ENCODE measurements around the gene ARHGAP26.

DNA sequence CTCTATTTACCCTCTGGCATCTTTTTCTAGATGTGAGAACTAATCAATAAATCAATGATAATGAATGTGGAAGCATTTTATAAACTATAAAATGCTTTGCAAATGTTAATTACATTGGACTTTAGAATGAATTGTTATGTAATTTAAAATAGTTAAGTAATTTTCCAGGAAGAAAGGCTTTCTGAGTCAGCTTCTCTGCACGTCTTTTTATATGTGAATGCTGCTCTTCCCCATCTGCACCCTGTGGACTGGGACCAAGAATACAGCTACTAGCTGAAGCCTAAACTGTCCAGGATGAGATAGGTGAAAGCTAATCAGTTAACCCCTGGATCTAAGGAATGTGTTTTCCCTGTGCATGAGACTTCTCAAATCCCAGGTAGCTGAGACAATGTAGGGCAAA is 340.4 kb downstream of the ARHGAP26 start:
- TF ChIP-seq, protein P1, sequence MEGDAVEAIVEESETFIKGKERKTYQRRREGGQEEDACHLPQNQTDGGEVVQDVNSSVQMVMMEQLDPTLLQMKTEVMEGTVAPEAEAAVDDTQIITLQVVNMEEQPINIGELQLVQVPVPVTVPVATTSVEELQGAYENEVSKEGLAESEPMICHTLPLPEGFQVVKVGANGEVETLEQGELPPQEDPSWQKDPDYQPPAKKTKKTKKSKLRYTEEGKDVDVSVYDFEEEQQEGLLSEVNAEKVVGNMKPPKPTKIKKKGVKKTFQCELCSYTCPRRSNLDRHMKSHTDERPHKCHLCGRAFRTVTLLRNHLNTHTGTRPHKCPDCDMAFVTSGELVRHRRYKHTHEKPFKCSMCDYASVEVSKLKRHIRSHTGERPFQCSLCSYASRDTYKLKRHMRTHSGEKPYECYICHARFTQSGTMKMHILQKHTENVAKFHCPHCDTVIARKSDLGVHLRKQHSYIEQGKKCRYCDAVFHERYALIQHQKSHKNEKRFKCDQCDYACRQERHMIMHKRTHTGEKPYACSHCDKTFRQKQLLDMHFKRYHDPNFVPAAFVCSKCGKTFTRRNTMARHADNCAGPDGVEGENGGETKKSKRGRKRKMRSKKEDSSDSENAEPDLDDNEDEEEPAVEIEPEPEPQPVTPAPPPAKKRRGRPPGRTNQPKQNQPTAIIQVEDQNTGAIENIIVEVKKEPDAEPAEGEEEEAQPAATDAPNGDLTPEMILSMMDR (IDR thresholded peaks at IDR 0.05; ENCODE audit: poor library complexity, severe bottlenecking): no peak
- TF ChIP-seq EZH2 (IDR thresholded peaks at IDR 0.05; ENCODE audit: borderline replicate concordance, insufficient read depth, low read length, poor library complexity, severe bottlenecking): no peak
- no peak for TF ChIP-seq POLR2AphosphoS5 (IDR thresholded peaks at IDR 0.05)
- TF ChIP-seq RAD21 (conservative IDR thresholded peaks at IDR 0.05): no peak
- TF ChIP-seq, protein P2, sequence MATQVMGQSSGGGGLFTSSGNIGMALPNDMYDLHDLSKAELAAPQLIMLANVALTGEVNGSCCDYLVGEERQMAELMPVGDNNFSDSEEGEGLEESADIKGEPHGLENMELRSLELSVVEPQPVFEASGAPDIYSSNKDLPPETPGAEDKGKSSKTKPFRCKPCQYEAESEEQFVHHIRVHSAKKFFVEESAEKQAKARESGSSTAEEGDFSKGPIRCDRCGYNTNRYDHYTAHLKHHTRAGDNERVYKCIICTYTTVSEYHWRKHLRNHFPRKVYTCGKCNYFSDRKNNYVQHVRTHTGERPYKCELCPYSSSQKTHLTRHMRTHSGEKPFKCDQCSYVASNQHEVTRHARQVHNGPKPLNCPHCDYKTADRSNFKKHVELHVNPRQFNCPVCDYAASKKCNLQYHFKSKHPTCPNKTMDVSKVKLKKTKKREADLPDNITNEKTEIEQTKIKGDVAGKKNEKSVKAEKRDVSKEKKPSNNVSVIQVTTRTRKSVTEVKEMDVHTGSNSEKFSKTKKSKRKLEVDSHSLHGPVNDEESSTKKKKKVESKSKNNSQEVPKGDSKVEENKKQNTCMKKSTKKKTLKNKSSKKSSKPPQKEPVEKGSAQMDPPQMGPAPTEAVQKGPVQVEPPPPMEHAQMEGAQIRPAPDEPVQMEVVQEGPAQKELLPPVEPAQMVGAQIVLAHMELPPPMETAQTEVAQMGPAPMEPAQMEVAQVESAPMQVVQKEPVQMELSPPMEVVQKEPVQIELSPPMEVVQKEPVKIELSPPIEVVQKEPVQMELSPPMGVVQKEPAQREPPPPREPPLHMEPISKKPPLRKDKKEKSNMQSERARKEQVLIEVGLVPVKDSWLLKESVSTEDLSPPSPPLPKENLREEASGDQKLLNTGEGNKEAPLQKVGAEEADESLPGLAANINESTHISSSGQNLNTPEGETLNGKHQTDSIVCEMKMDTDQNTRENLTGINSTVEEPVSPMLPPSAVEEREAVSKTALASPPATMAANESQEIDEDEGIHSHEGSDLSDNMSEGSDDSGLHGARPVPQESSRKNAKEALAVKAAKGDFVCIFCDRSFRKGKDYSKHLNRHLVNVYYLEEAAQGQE (IDR thresholded peaks at IDR 0.05; ENCODE audit: borderline replicate concordance): no peak
- no peak for TF ChIP-seq TAF1 (IDR thresholded peaks at IDR 0.05; ENCODE audit: low read depth)
- no peak for TF ChIP-seq EP300 (conservative IDR thresholded peaks at IDR 0.05; ENCODE audit: poor library complexity, severe bottlenecking)
